OCI-LY7 (cell line): ENCODE measurements around the gene SH2D7. TPM values are rescaled to one million over a fixed set of nuclear protein-coding genes. Genes with fewer than 3 reads are reported as not detected.

ENCODE experiments used
- BruUV-seq: library from RNA; stranded (reverse); fragments of 400-500 nt; replicated peaks from 2 replicates; lab custom pipeline; 2021; lab: Mats Ljungman, UMichigan
- CTCF ChIA-PET: fragments of 300-600 bp; sonication (Branson Sonifier 250); formaldehyde crosslinking; loops from one replicate; lab custom pipeline; 2022; ENCODE audit warnings: antibody characterized with exemption; ENCODE audit not compliant: unreplicated experiment; lab: Charles Lee
- POLR2A ChIA-PET: fragments of 300-600 bp; sonication (Branson Sonifier 250); formaldehyde crosslinking; loops from one replicate; lab custom pipeline; 2022; ENCODE audit warnings: antibody characterized with exemption; lab: Charles Lee
- DNase-seq: peaks from one replicate; pipeline ENCODE4 v3.0.0-alpha.2; 2015; ENCODE audit warnings: low spot score
- H2AFZ ChIP-seq: fragments of 200-600 bp; sonication (generic), shearing (Covaris generic); 2 replicates; pipeline ENCODE4 v1.6.1; 2014; ENCODE audit warnings: mild to moderate bottlenecking, antibody characterized with exemption, low read length, moderate library complexity
- H3K27ac ChIP-seq: fragments of 200-600 bp; sonication (generic); 2 replicates; pipeline ENCODE4 v1.5.1; 2014; ENCODE audit warnings: mixed run types, low read depth, mild to moderate bottlenecking, moderate library complexity, low read length, inconsistent platforms; ENCODE audit not compliant: poor library complexity, severe bottlenecking
- H3K36me3 ChIP-seq: fragments of 200-600 bp; sonication (generic); 2 replicates; pipeline ENCODE4 v1.6.1; 2014; ENCODE audit warnings: mild to moderate bottlenecking, antibody characterized with exemption, low read length, moderate library complexity, mixed read lengths; ENCODE audit not compliant: insufficient read depth
- H3K4me1 ChIP-seq: fragments of 200-600 bp; sonication (generic); 2 replicates; pipeline ENCODE4 v1.5.1; 2014; ENCODE audit warnings: mild to moderate bottlenecking, low read length; ENCODE audit not compliant: insufficient read depth, poor library complexity, severe bottlenecking
- H3K4me2 ChIP-seq: fragments of 200-600 bp; sonication (generic); 2 replicates; pipeline ENCODE4 v1.6.1; 2014; ENCODE audit warnings: mild to moderate bottlenecking, low read length
- H3K4me3 ChIP-seq: fragments of 200-600 bp; sonication (generic); 2 replicates; pipeline ENCODE4 v1.5.1; 2014; ENCODE audit warnings: mild to moderate bottlenecking, low read depth, low read length; ENCODE audit not compliant: poor library complexity, severe bottlenecking
- H3K79me2 ChIP-seq: fragments of 200-600 bp; sonication (generic); 2 replicates; pipeline ENCODE4 v1.6.1; 2016; ENCODE audit warnings: low read depth, mild to moderate bottlenecking, low read length, moderate library complexity, mixed read lengths; ENCODE audit not compliant: insufficient read depth
- H3K9me2 ChIP-seq: fragments of 200-600 bp; sonication (generic); 2 replicates; pipeline ENCODE4 v1.6.1; 2016; ENCODE audit warnings: mild to moderate bottlenecking, low read length, mixed read lengths; ENCODE audit not compliant: insufficient read depth
- H3K9me3 ChIP-seq: fragments of 200-600 bp; sonication (generic); 2 replicates; pipeline ENCODE4 v1.6.1; 2014; ENCODE audit warnings: mild to moderate bottlenecking, mixed run types, low read length, mixed read lengths
- H4K20me1 ChIP-seq: fragments of 200-600 bp; sonication (generic); 2 replicates; pipeline ENCODE4 v1.6.1; 2014; ENCODE audit warnings: mild to moderate bottlenecking, antibody characterized with exemption, low read length, moderate library complexity, mixed read lengths; ENCODE audit not compliant: insufficient read depth
- CTCF ChIP-seq: fragments of 200-600 bp; sonication (generic); conservative IDR thresholded peaks from 2 replicates; pipeline ENCODE4 v1.5.1; 2014; ENCODE audit warnings: mild to moderate bottlenecking, antibody characterized with exemption, low read length, moderate library complexity, mixed read lengths
- EZH2phosphoT487 ChIP-seq: fragments of 200-600 bp; sonication (generic); IDR thresholded peaks from 2 replicates; pipeline ENCODE4 v1.6.1; 2018; ENCODE audit warnings: low read depth, borderline replicate concordance, mild to moderate bottlenecking, mixed run types, antibody characterized with exemption, low read length, moderate library complexity, mixed read lengths
- intact Hi-C: fragments of 100-400 bp; cut with micrococcal nuclease; formaldehyde crosslinking; loops from one replicate; pipeline ENCODE4 v1.10.0; 2022; ENCODE audit not compliant: unreplicated experiment
- total RNA-seq, 2 experiments: library from RNA; depleted of rRNA in 1 of 2; stranded (reverse); fragments of >200 nt in 1 of 2; shearing (Covaris generic) in 1 of 2; gene quantifications; 2 replicates each; pipeline ENCODE4 v1.2.3, GENCODE V29; 2014 to 2022

The SH2D7 gene
- total RNA-seq, 2 experiments from 2014 or later = not detected

- BruUV-seq = no TSS peak
- TF ChIP-seq EZH2phosphoT487 (no peak), CTCF (no peak)
- H3K27ac ChIP-seq = peak overlapping the region; percentile 81
- no peaks in the 10 kb centered on the region for H3K9me3 ChIP-seq
- DNase-seq = no peak
- intact Hi-C loops = no loop called here
- ChIA-PET CTCF (interaction anchor here (1.1 to 1.9 kb wide), 2 partner anchors 9 to 10 kb away, joined by 3 to 9 read pairs; no protein-coding TSS in a partner anchor), POLR2A (interaction anchor here (1.8 to 5.6 kb wide), 4 partner anchors 8 to 25 kb away, joined by 5 to 53 read pairs (median 15); partner anchors contain the start of gene TBC1D2B)
- no peaks in the 10 kb centered on the region for H3K9me2 ChIP-seq
- no peak overlapping the region for H3K4me3 ChIP-seq
- no peaks in the 10 kb centered on the region for H4K20me1 ChIP-seq
- H2AFZ ChIP-seq = no peak overlapping the region
- peaks cover 90% of the 10 kb centered on the region for H3K79me2 ChIP-seq
- H3K4me1 ChIP-seq = peaks cover 91% of the 10 kb centered on the region
- H3K36me3 ChIP-seq = peaks cover 4% of the 10 kb centered on the region; the same call in 1 of the 2 replicates
- peak overlapping the region; percentile 75 for H3K4me2 ChIP-seq
Measured at GRCh38 chr15:78060232-78060631, 32.1 kb upstream of the SH2D7 start.

GRCh38 chr15:78061963-78062427 lies 30.4 kb upstream of the SH2D7 start:
- peak overlapping the region; percentile 77 for H3K4me2 ChIP-seq
- TF ChIP-seq EZH2phosphoT487 = no peak
- no peak for TF ChIP-seq CTCF
- peak overlapping the region; percentile 56 for H3K4me3 ChIP-seq
- H3K9me3 ChIP-seq = no peaks in the 10 kb centered on the region
- ChIA-PET CTCF (no interaction called here), POLR2A (interaction anchor here (2.2 to 2.4 kb wide), 2 partner anchors 11 to 27 kb away, joined by 6 to 15 read pairs; no protein-coding TSS in a partner anchor)
- peaks cover 11% of the 10 kb centered on the region; the same call in 1 of the 2 replicates for H3K36me3 ChIP-seq
- peak overlapping the region; percentile 56 for H3K27ac ChIP-seq
- peak; percentile 45 for DNase-seq
- peak overlapping the region; percentile 6; the same call in 1 of the 2 replicates for H2AFZ ChIP-seq
- BruUV-seq = no TSS peak
- no peaks in the 10 kb centered on the region for H4K20me1 ChIP-seq
- peaks cover 97% of the 10 kb centered on the region for H3K79me2 ChIP-seq
- intact Hi-C loops = no loop called here
- no peaks in the 10 kb centered on the region for H3K9me2 ChIP-seq
- H3K4me1 ChIP-seq = peaks cover 91% of the 10 kb centered on the region

- Histone ChIP-seq H3K9me3 (no peaks in the 10 kb centered on the region), H3K9me2 (no peaks in the 10 kb centered on the region), H2AFZ (no peak overlapping the region), H3K27ac (no peak overlapping the region), H3K4me3 (no peak overlapping the region), H3K4me1 (peaks cover 91% of the 10 kb centered on the region), H3K79me2 (peaks cover 100% of the 10 kb centered on the region), H3K4me2 (peak overlapping the region; percentile 77), H3K36me3 (peaks cover 11% of the 10 kb centered on the region; the same call in 1 of the 2 replicates), H4K20me1 (no peaks in the 10 kb centered on the region)
- CTCF ChIA-PET = no interaction called here
- POLR2A ChIA-PET = interaction anchor here (0.7 to 2.4 kb wide), 4 partner anchors 9 to 28 kb away, joined by 3 to 15 read pairs (median 5); no protein-coding TSS in a partner anchor
- DNase-seq = no peak
- no peak for TF ChIP-seq EZH2phosphoT487
- intact Hi-C loops = no loop called here
- no TSS peak for BruUV-seq
Measured at GRCh38 chr15:78063217-78063616, 29.1 kb upstream of the SH2D7 start.
